GM21515 (cell line): ENCODE results near the gene UBE2N.
"Not testable (repeated sequence)": the region's sequence is repeated elsewhere in the genome, so short reads cannot be mapped to it uniquely, and the experiment has no call there.

Experiments used
- ATAC-seq: cut with Tn5 transposase; IDR thresholded peaks from one replicate; pipeline ENCODE4 v1.9.1; 2021; ENCODE audit not compliant: unreplicated experiment

UBE2N gene

GRCh38 chr12:93447555-93448290 lies 6.0 kb upstream of the UBE2N start:
- no peak for ATAC-seq

GRCh38 chr12:93443576-93443975 lies 1.8 kb upstream of the UBE2N start:
- no peak for ATAC-seq

GRCh38 chr12:93442411-93443340 lies 929 bp upstream of the UBE2N start:
- ATAC-seq, result no peak

GRCh38 chr12:93441081-93441616 lies 598 bp downstream of the UBE2N start:
- no peak for ATAC-seq

- no peak for ATAC-seq
Observed at GRCh38 chr12:93440043-93440835, 1.5 kb downstream of the UBE2N start.

- ATAC-seq, result no peak
Observed at GRCh38 chr12:93438266-93439050, 3.3 kb downstream of the UBE2N start.

- no peak for ATAC-seq
Observed at GRCh38 chr12:93434256-93434865, 7.4 kb downstream of the UBE2N start.

- not testable (repeated sequence) for ATAC-seq
Observed at GRCh38 chr12:93432031-93432430, 9.7 kb downstream of the UBE2N start.

- no peak for ATAC-seq
Observed at GRCh38 chr12:93430280-93430679, 11.5 kb downstream of the UBE2N start.

- no peak for ATAC-seq
Observed at GRCh38 chr12:93429852-93430251, 11.9 kb downstream of the UBE2N start.

- ATAC-seq, result no peak
Observed at GRCh38 chr12:93429448-93429847, 12.3 kb downstream of the UBE2N start.

GRCh38 chr12:93427779-93428564 lies 13.8 kb downstream of the UBE2N start:
- no peak for ATAC-seq

- ATAC-seq, result peak; percentile 41
Observed at GRCh38 chr12:93426412-93426805, 15.3 kb downstream of the UBE2N start.

- ATAC-seq, result peak; percentile 17
Observed at GRCh38 chr12:93425736-93426411, 15.9 kb downstream of the UBE2N start.

GRCh38 chr12:93422050-93422449 lies 19.7 kb downstream of the UBE2N start:
- ATAC-seq, result no peak

- ATAC-seq, result peak; percentile 40
Observed at GRCh38 chr12:93419388-93420034, 22.2 kb downstream of the UBE2N start.

GRCh38 chr12:93417967-93418480 lies 23.7 kb downstream of the UBE2N start:
- ATAC-seq, result no peak
